Thyroid gland (tissue), 4 donors: Measurements from ENCODE around the gene JMJD6. TPM values are rescaled to one million over a fixed set of nuclear protein-coding genes. Genes with fewer than 3 reads are reported as not detected.
A peak's percentile ranks its signal among the peaks of the same experiment; 100 is the strongest.
"Not testable (repeated sequence)": the region's sequence is repeated elsewhere in the genome, so short reads cannot be mapped to it uniquely, and the experiment has no call there.

Experiments used
- DNase-seq, 2 donors: peaks; one replicate each; pipeline ENCODE4 v3.0.0-alpha.2; 2019
- H3K27ac ChIP-seq, 3 donors: fragments of 200-600 bp; sonication (generic); 1 replicate in 2 of 3; 2 replicates in 1 of 3; pipeline ENCODE4 v1.5.1; 2016 to 2019; ENCODE audit warnings: mild to moderate bottlenecking in 1 of 3, moderate library complexity in 1 of 3
- H3K27me3 ChIP-seq: fragments of 200-600 bp; sonication (generic); one replicate; pipeline ENCODE4 v1.5.1; 2019
- H3K36me3 ChIP-seq, 2 donors: fragments of 200-600 bp; sonication (generic); one replicate each; pipeline ENCODE4 v1.5.1; 2016 to 2019
- H3K4me1 ChIP-seq, 2 donors: fragments of 200-600 bp; sonication (generic); one replicate each; pipeline ENCODE4 v1.5.1; 2017 to 2019
- H3K4me3 ChIP-seq, 3 donors: fragments of 200-600 bp; sonication (generic); replicated peaks in 1 of 3; 1 replicate in 2 of 3; 2 replicates in 1 of 3; pipeline ENCODE4 v1.5.1; 2016; ENCODE audit warnings: mild to moderate bottlenecking in 1 of 3
- H3K9me3 ChIP-seq: fragments of 200-600 bp; sonication (generic); one replicate; pipeline ENCODE4 v1.5.1; 2017
- CTCF ChIP-seq, 6 experiments: fragments of 200-600 bp in 3 of 6; fragments of 450-650 bp in 3 of 6; sonication (generic) in 3 of 6; IDR thresholded peaks; one replicate each; pipeline ENCODE4 v1.5.1; 2016 to 2019; ENCODE audit warnings: antibody characterized with exemption in 6 of 6, mild to moderate bottlenecking in 2 of 6, inconsistent platforms in 1 of 6, moderate library complexity in 1 of 6
- POLR2A ChIP-seq, 2 donors: fragments of 450-650 bp; IDR thresholded peaks; one replicate each; pipeline ENCODE4 v1.6.1; 2017; ENCODE audit warnings: antibody characterized with exemption in 2 of 2, mild to moderate bottlenecking in 2 of 2, moderate library complexity in 1 of 2
- WGBS, 2 donors: methylation state at CpG; one replicate each; pipeline ENCODE4 v1.1.5; 2017; 5-methylcytosine and 5-hydroxymethylcytosine counted together
- intact Hi-C: fragments of 100-400 bp; cut with DNase I; formaldehyde crosslinking; loops from one replicate; pipeline ENCODE4 v1.15.1; 2023
- total RNA-seq, 4 donors: library from RNA; depleted of rRNA; stranded (reverse); fragments of >200 nt; gene quantifications; one replicate each; pipeline ENCODE4 v1.2.3, GENCODE V29; 2016

JMJD6 gene
- total RNA-seq, 4 donors from 2014 or later: 12.2 to 24.2 (median 20.7) TPM

GRCh38 chr17:76714336-76714735 lies 12.1 kb downstream of the JMJD6 start:
- Histone ChIP-seq H3K4me1 (peaks cover 11 to 31% of the 10 kb centered on the region in 2 donors), H3K36me3 (peaks cover 30 to 39% of the 10 kb centered on the region in 2 donors), H3K4me3 (no peak overlapping the region), H3K9me3 (no peaks in the 10 kb centered on the region), H3K27me3 (no peaks in the 10 kb centered on the region), H3K27ac (peak overlapping the region in 2 of 3 donors; percentile 6 to 47)
- intact Hi-C loops: loop anchor here (10.0 kb wide), 2 partner anchors 90 to 160 kb away; no protein-coding TSS in a partner anchor
- WGBS, 2 donors: 65 to 76% methylated on average over 5 of the region's 5 CpGs
- TF ChIP-seq POLR2A (IDR thresholded peaks at IDR 0.05) (no peak), CTCF (IDR thresholded peaks at IDR 0.05) (no peak)
- DNase-seq: no peak

- H3K4me1 ChIP-seq: peaks cover 16 to 35% of the 10 kb centered on the region in 2 donors
- 93 to 97% methylated on average over 7 of the region's 7 CpGs for WGBS, 2 donors
- DNase-seq: no peak
- no peak overlapping the region for H3K4me3 ChIP-seq
- H3K27ac ChIP-seq: no peak overlapping the region
- peaks cover 24 to 33% of the 10 kb centered on the region in 2 donors for H3K36me3 ChIP-seq
- no peaks in the 10 kb centered on the region for H3K9me3 ChIP-seq
- TF ChIP-seq POLR2A (IDR thresholded peaks at IDR 0.05): no peak
- no peak for TF ChIP-seq CTCF (IDR thresholded peaks at IDR 0.05)
- intact Hi-C loops: loop anchor here (10.0 kb wide), 2 partner anchors 89 to 159 kb away; no protein-coding TSS in a partner anchor
- H3K27me3 ChIP-seq: no peaks in the 10 kb centered on the region
Measured at GRCh38 chr17:76713765-76714164, 12.6 kb downstream of the JMJD6 start.

- not testable (repeated sequence) for H3K4me3 ChIP-seq, H3K27ac ChIP-seq, H3K9me3 ChIP-seq, H3K27me3 ChIP-seq, DNase-seq
- intact Hi-C loops: loop anchor here (10.0 kb wide), 2 partner anchors 88 to 158 kb away; no protein-coding TSS in a partner anchor
- 74 to 79% methylated on average over 7 of the region's 7 CpGs for WGBS, 2 donors
- H3K36me3 ChIP-seq: peaks cover 10 to 19% of the 10 kb centered on the region in 2 donors
- peaks cover 30 to 49% of the 10 kb centered on the region in 2 donors for H3K4me1 ChIP-seq
Measured at GRCh38 chr17:76712321-76712720, 14.1 kb downstream of the JMJD6 start.

- 14 to 16% methylated on average over 14 to 17 of the region's 56 CpGs for WGBS, 2 donors
- intact Hi-C loops: loop anchor here (10.0 kb wide), 2 partner anchors 86 to 156 kb away; no protein-coding TSS in a partner anchor
- H3K4me1 ChIP-seq: peaks cover 30 to 51% of the 10 kb centered on the region in 2 donors
- DNase-seq: peak; percentile 82 to 83
- no peaks in the 10 kb centered on the region for H3K27me3 ChIP-seq
- peak within 1 kb of the TSS; percentile 21 to 47 (median 45) for H3K4me3 ChIP-seq
- TF ChIP-seq POLR2A (IDR thresholded peaks at IDR 0.05) (peak in 1 of 2 donors; percentile 30), CTCF (IDR thresholded peaks at IDR 0.05) (no peak)
- peaks cover 0 to 7% of the 10 kb centered on the region in 2 donors for H3K36me3 ChIP-seq
- H3K9me3 ChIP-seq: no peaks in the 10 kb centered on the region
- peak within 1 kb of the TSS; percentile 97 to 98 (median 98) for H3K27ac ChIP-seq
Measured at GRCh38 chr17:76710863-76711611, 15.4 kb downstream of the JMJD6 start, which contains the start of gene MXRA7. Gene MXRA7, minus strand, starts transcription at chr17:76710965. Its CDS starts 19 bp downstream, at chr17:76710946.

GRCh38 chr17:76709951-76710862 lies 16.2 kb downstream of the JMJD6 start:
- intact Hi-C loops: loop anchor here (10.0 kb wide), 2 partner anchors 85 to 155 kb away; no protein-coding TSS in a partner anchor
- H3K9me3 ChIP-seq, H3K36me3 ChIP-seq, H3K27me3 ChIP-seq: not testable (repeated sequence)
- Histone ChIP-seq H3K27ac (peak overlapping the region; percentile 97 to 98 (median 98)), H3K4me3 (peak overlapping the region; percentile 21 to 47 (median 45)), H3K4me1 (peaks cover 30 to 44% of the 10 kb centered on the region in 2 donors)
- peak in 1 of 2 donors; percentile 34 for TF ChIP-seq POLR2A (IDR thresholded peaks at IDR 0.05)
- DNase-seq: peak; percentile 41 to 53
- WGBS, 2 donors: 5 to 10% methylated on average over 16 to 29 of the region's 79 CpGs
